SK-N-SH (cell line): ENCODE results near the gene KIF3C. TPM values are rescaled to one million over a fixed set of nuclear protein-coding genes. Genes with fewer than 3 reads are reported as not detected.
A peak's percentile ranks its signal among the peaks of the same experiment; 100 is the strongest.

Experiments used
- CTCF ChIA-PET: fragments of 300-600, 350-600 bp; formaldehyde crosslinking; extraction: SDS; loops from one replicate; lab custom pipeline; 2021; lab: Yijun Ruan, JAX
- POLR2A ChIA-PET: fragments of 350-600 bp; sonication (Branson Sonifier 250); formaldehyde crosslinking; extraction: SDS; loops from one replicate; lab custom pipeline; 2020; ENCODE audit warnings: antibody characterized with exemption, inconsistent platforms; lab: Yijun Ruan, JAX
- DNase-seq: peaks from one replicate; pipeline ENCODE4 v3.0.0; 2012
- H2AFZ ChIP-seq: fragments of 200-600 bp; sonication (generic); 2 replicates; pipeline ENCODE4 v1.8.1; 2016; ENCODE audit warnings: antibody characterized with exemption, mild to moderate bottlenecking, low read depth
- H3F3A ChIP-seq: fragments of 200-600 bp; sonication (generic); replicated peaks from 2 replicates; pipeline ENCODE3; 2016; ENCODE audit warnings: antibody characterized with exemption, mild to moderate bottlenecking; ENCODE audit not compliant: insufficient read depth
- H3K27ac ChIP-seq, 2 experiments: fragments of 200-500 bp in 1 of 2; fragments of 200-600 bp in 1 of 2; sonication (Bioruptor generic) in 1 of 2; sonication (generic), shearing (Covaris generic) in 1 of 2; 2 replicates each; pipeline versions ENCODE4 v1.5.1 to v1.6.1; 2014 to 2016; ENCODE audit warnings: low read depth in 2 of 2, inconsistent platforms in 1 of 2, low read length in 1 of 2, mild to moderate bottlenecking in 1 of 2, mixed read lengths in 1 of 2
- H3K27me3 ChIP-seq: fragments of 200-600 bp; sonication (generic), shearing (Covaris generic); 2 replicates; pipeline ENCODE4 v1.6.1; 2016; ENCODE audit warnings: mixed run types; ENCODE audit not compliant: insufficient read depth
- H3K36me3 ChIP-seq, 2 experiments: fragments of 200-500 bp in 1 of 2; fragments of 200-600 bp in 1 of 2; sonication (Bioruptor generic) in 1 of 2; sonication (generic) in 1 of 2; replicated peaks in 1 of 2; 2 replicates each; pipeline versions ENCODE3 to v1.5.1; 2014 to 2016; ENCODE audit warnings: low read length in 1 of 2, mild to moderate bottlenecking in 1 of 2; ENCODE audit not compliant: insufficient read depth in 2 of 2, control insufficient read depth in 1 of 2
- H3K4me1 ChIP-seq, 2 experiments: fragments of 200-500 bp in 1 of 2; fragments of 200-600 bp in 1 of 2; sonication (Bioruptor generic) in 1 of 2; sonication (generic), shearing (Covaris generic) in 1 of 2; 2 replicates each; pipeline versions ENCODE4 v1.5.1 to v1.6.1; 2014 to 2016; ENCODE audit warnings: low read depth in 1 of 2, low read length in 1 of 2, mixed run types in 1 of 2; ENCODE audit not compliant: insufficient read depth in 2 of 2, control insufficient read depth in 1 of 2
- H3K4me2 ChIP-seq: fragments of 200-600 bp; sonication (generic), shearing (Covaris generic); 2 replicates; pipeline ENCODE4 v1.6.1; 2017; ENCODE audit warnings: mixed run types
- H3K4me3 ChIP-seq, 2 experiments: fragments of 200-500 bp in 1 of 2; fragments of 200-600 bp in 1 of 2; sonication (Bioruptor generic) in 1 of 2; sonication (generic), shearing (Covaris generic) in 1 of 2; 2 replicates each; pipeline versions ENCODE4 v1.5.1 to v1.8.1; 2014 to 2016; ENCODE audit warnings: low read depth in 2 of 2, inconsistent platforms in 1 of 2, low read length in 1 of 2, mild to moderate bottlenecking in 1 of 2, mixed read lengths in 1 of 2, moderate library complexity in 1 of 2
- H3K79me2 ChIP-seq: fragments of 200-600 bp; sonication (generic); 2 replicates; pipeline ENCODE4 v1.8.1; 2017; ENCODE audit warnings: mild to moderate bottlenecking; ENCODE audit not compliant: insufficient read depth
- H3K9ac ChIP-seq: fragments of 200-600 bp; sonication (generic); 2 replicates; pipeline ENCODE4 v1.6.1; 2017; ENCODE audit warnings: mixed run types
- H3K9me2 ChIP-seq: fragments of 200-600 bp; sonication (generic); 2 replicates; pipeline ENCODE4 v1.6.1; 2017; ENCODE audit warnings: mixed run types
- H3K9me3 ChIP-seq: fragments of 200-600 bp; sonication (generic); 2 replicates; pipeline ENCODE4 v1.6.1; 2017; ENCODE audit warnings: mixed run types, mild to moderate bottlenecking, moderate library complexity
- H4K20me1 ChIP-seq: fragments of 200-600 bp; sonication (generic); 2 replicates; pipeline ENCODE4 v1.6.1; 2017; ENCODE audit warnings: mild to moderate bottlenecking, mixed run types; ENCODE audit not compliant: insufficient read depth
- CHD2 ChIP-seq: fragments of 150-350 bp; IDR thresholded peaks from 2 replicates; pipeline ENCODE4 v1.6.1; 2018; ENCODE audit warnings: low read length; ENCODE audit not compliant: partially characterized antibody
- ELF1 ChIP-seq: IDR thresholded peaks from 2 replicates; pipeline ENCODE4 v1.4.0; 2012
- EP300 ChIP-seq, 2 experiments: IDR thresholded peaks; 2 replicates each; pipeline versions ENCODE4 v1.4.0 to v1.6.1; 2012; ENCODE audit warnings: borderline replicate concordance in 1 of 2, low read depth in 1 of 2, low read length in 1 of 2
- EZH2phosphoT487 ChIP-seq: fragments of 200-600 bp; sonication (generic); IDR thresholded peaks from 2 replicates; pipeline ENCODE4 v1.6.1; 2017; ENCODE audit warnings: low read depth, mixed run types, mild to moderate bottlenecking, antibody characterized with exemption, moderate library complexity, borderline replicate concordance
- FOXJ3 ChIP-seq: sonication (generic); formaldehyde crosslinking; IDR thresholded peaks from 2 replicates; pipeline ENCODE4 v1.5.1; 2020; ENCODE audit warnings: mild to moderate bottlenecking, missing genetic modification reagents
- GABPA ChIP-seq: IDR thresholded peaks from 2 replicates; pipeline ENCODE4 v1.4.0; 2012; ENCODE audit warnings: low read depth, mild to moderate bottlenecking
- GATA2 ChIP-seq: sonication (generic); formaldehyde crosslinking; IDR thresholded peaks from 2 replicates; pipeline ENCODE4 v1.5.0; 2020; ENCODE audit warnings: mild to moderate bottlenecking, missing genetic modification reagents
- MXI1 ChIP-seq: IDR thresholded peaks from 2 replicates; pipeline ENCODE4 v1.6.1; 2012; ENCODE audit warnings: mild to moderate bottlenecking, low read depth, low read length, improper control_type of control experiment
- NFIC ChIP-seq: IDR thresholded peaks from 2 replicates; pipeline ENCODE4 v1.4.0; 2012; ENCODE audit warnings: borderline replicate concordance
- NRF1 ChIP-seq: IDR thresholded peaks from 2 replicates; pipeline ENCODE4 v1.6.1; 2012; ENCODE audit warnings: low read depth, mild to moderate bottlenecking, low read length
- POLR2AphosphoS5 ChIP-seq: IDR thresholded peaks from 2 replicates; pipeline ENCODE4 v1.6.1; 2012; ENCODE audit warnings: low read depth, low read length
- RXRA ChIP-seq: IDR thresholded peaks from 2 replicates; pipeline ENCODE4 v1.4.0; 2012; ENCODE audit warnings: low read depth, mild to moderate bottlenecking, borderline replicate concordance
- SIN3A ChIP-seq: IDR thresholded peaks from 2 replicates; pipeline ENCODE4 v1.6.1; 2012; ENCODE audit warnings: low read depth, mild to moderate bottlenecking, low read length, moderate library complexity, borderline replicate concordance
- SMC3 ChIP-seq: IDR thresholded peaks from 2 replicates; pipeline ENCODE4 v1.6.1; 2012; ENCODE audit warnings: low read depth, low read length, improper control_type of control experiment
- TCF12 ChIP-seq: IDR thresholded peaks from 2 replicates; pipeline ENCODE4 v1.4.0; 2012
- WGBS: methylation state at CpG from one replicate; pipeline ENCODE4 v1.1.6; 2017; ENCODE audit warnings: low lambda C conversion rate; 5-methylcytosine and 5-hydroxymethylcytosine counted together
- polyA plus RNA-seq, 3 experiments: library from polyadenylated mRNA; depleted of rRNA; stranded (reverse); fragments of >200 nt; gene quantifications; 2 replicates each; pipeline ENCODE4 v1.2.3, GENCODE V29; 2012
- TF ChIP-seq, protein P1 (sequence below): IDR thresholded peaks from 2 replicates; pipeline ENCODE4; 2012
- TF ChIP-seq, protein P2 (sequence below): fragments of 150-350 bp; IDR thresholded peaks from 2 replicates; pipeline ENCODE4 v1.6.1; 2016; ENCODE audit warnings: mild to moderate bottlenecking, low read depth, low read length

The KIF3C gene
- polyA plus RNA-seq, 1 of the 3 experiments (the other 2 are of a cell fraction): 29.5 TPM

- no peak for TF ChIP-seq FOXJ3 (CRISPR knock-in tag)
- TF ChIP-seq POLR2AphosphoS5: no peak
- no peak for TF ChIP-seq NRF1
- TF ChIP-seq SIN3A: no peak
- TF ChIP-seq, protein P1, sequence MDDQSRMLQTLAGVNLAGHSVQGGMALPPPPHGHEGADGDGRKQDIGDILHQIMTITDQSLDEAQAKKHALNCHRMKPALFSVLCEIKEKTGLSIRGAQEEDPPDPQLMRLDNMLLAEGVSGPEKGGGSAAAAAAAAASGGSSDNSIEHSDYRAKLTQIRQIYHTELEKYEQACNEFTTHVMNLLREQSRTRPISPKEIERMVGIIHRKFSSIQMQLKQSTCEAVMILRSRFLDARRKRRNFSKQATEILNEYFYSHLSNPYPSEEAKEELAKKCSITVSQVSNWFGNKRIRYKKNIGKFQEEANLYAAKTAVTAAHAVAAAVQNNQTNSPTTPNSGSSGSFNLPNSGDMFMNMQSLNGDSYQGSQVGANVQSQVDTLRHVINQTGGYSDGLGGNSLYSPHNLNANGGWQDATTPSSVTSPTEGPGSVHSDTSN: no peak
- TF ChIP-seq CHD2: no peak
- TF ChIP-seq RXRA: no peak
- no peak for TF ChIP-seq GATA2
Measured at GRCh38 chr2:25939257-25939668, 43.0 kb downstream of the KIF3C start (continued).

DNA sequence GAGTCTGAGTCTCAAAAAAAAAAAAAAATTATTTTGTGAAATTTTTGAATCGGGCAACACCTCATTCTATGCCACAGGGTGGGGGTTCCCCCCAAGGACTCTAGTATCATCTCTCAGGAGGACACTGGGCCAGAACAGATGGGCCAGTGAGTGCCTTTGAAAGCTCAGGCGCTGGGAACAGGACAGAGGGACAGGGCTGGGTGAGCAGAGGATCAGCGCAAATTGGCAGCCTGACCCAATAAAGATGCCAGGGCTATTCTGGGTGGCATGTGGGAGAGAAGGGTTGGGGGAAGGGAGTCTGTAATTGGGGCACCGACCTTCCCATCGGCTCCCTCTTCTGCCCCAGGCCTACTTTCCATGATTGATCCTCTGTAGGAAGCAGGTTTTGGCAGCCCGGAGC is 44.0 kb downstream of the KIF3C start:
- ChIA-PET POLR2A (no interaction called here), CTCF (interaction anchor here (0.6 to 6.6 kb wide), 8 partner anchors 12 to 209 kb away, joined by 3 to 53 read pairs (median 4); no protein-coding TSS in a partner anchor)

GRCh38 chr2:25936889-25937545 is 45.3 kb downstream of the KIF3C start:
- Histone ChIP-seq H3F3A (peaks cover 8% of the 10 kb centered on the region), H3K27ac (peak overlapping the region in 1 of 2 experiments; percentile 31; a peak in 2 of 4 replicates), H3K9ac (no peak overlapping the region), H3K36me3 (peaks cover 6 to 28% of the 10 kb centered on the region in 2 experiments), H3K27me3 (no peaks in the 10 kb centered on the region), H3K4me1 (peaks cover 0 to 6% of the 10 kb centered on the region in 2 experiments; a peak in 1 of 4 replicates), H3K4me2 (no peak overlapping the region), H2AFZ (no peak overlapping the region), H3K4me3 (no peak overlapping the region), H3K9me2 (no peaks in the 10 kb centered on the region), H3K9me3 (no peaks in the 10 kb centered on the region), H4K20me1 (no peaks in the 10 kb centered on the region), H3K79me2 (no peaks in the 10 kb centered on the region)
- no peak for TF ChIP-seq MXI1
- peak in 1 of 2 experiments; percentile 62; a peak in 2 of 4 replicates for TF ChIP-seq EP300 (IDR thresholded peaks at IDR 0.05; ENCODE audit: borderline replicate concordance in 1 of 2, low read depth in 1 of 2, low read length in 1 of 2)
- TF ChIP-seq, protein P2, sequence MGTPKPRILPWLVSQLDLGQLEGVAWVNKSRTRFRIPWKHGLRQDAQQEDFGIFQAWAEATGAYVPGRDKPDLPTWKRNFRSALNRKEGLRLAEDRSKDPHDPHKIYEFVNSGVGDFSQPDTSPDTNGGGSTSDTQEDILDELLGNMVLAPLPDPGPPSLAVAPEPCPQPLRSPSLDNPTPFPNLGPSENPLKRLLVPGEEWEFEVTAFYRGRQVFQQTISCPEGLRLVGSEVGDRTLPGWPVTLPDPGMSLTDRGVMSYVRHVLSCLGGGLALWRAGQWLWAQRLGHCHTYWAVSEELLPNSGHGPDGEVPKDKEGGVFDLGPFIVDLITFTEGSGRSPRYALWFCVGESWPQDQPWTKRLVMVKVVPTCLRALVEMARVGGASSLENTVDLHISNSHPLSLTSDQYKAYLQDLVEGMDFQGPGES: no peak
- no peak for TF ChIP-seq SMC3
- no peak for TF ChIP-seq NFIC
- TF ChIP-seq FOXJ3 (CRISPR knock-in tag): no peak
- TF ChIP-seq RXRA: no peak
- peak; percentile 50 for TF ChIP-seq GATA2
- TF ChIP-seq POLR2AphosphoS5: no peak
- no peak for TF ChIP-seq GABPA
- 87% methylated on average over 7 of the region's 7 CpGs for WGBS
- CTCF ChIA-PET: interaction anchor here (0.8 to 6.6 kb wide), 7 partner anchors 9 to 209 kb away, joined by 3 to 53 read pairs (median 5); no protein-coding TSS in a partner anchor
- POLR2A ChIA-PET: no interaction called here
- DNase-seq: peak; percentile 56

More for the DNA sequence above, 44.0 kb downstream of the KIF3C start:
- H2AFZ ChIP-seq: no peak overlapping the region
- H3K9ac ChIP-seq: no peak overlapping the region
- TF ChIP-seq EZH2phosphoT487 (no peak), EP300 (IDR thresholded peaks at IDR 0.05; ENCODE audit: borderline replicate concordance in 1 of 2, low read depth in 1 of 2, low read length in 1 of 2) (no peak), FOXJ3 (CRISPR knock-in tag) (no peak), TCF12 (no peak), ELF1 (no peak), NRF1 (no peak)
- TF ChIP-seq, protein P1: no peak
- DNase-seq: peak; percentile 17
- no peaks in the 10 kb centered on the region for H3K79me2 ChIP-seq
- H3F3A ChIP-seq: peaks cover 8% of the 10 kb centered on the region
- no peak overlapping the region for H3K4me2 ChIP-seq
- peaks cover 0 to 6% of the 10 kb centered on the region in 2 experiments; a peak in 1 of 4 replicates for H3K4me1 ChIP-seq
- H4K20me1 ChIP-seq: no peaks in the 10 kb centered on the region
- no peaks in the 10 kb centered on the region for H3K27me3 ChIP-seq
- no peaks in the 10 kb centered on the region for H3K9me3 ChIP-seq
- no peaks in the 10 kb centered on the region for H3K9me2 ChIP-seq
- 89% methylated on average over 6 of the region's 6 CpGs for WGBS
- no peak overlapping the region for H3K4me3 ChIP-seq
- peaks cover 6 to 35% of the 10 kb centered on the region in 2 experiments for H3K36me3 ChIP-seq
- no peak overlapping the region for H3K27ac ChIP-seq
